AG09309 (cell line): ENCODE measurements around the gene NOC2L.

Experiments used
- DNase-seq: peaks from one replicate; pipeline ENCODE4 v3.0.0-alpha.2; 2010; ENCODE audit warnings: low read depth
- H3K4me3 ChIP-seq: 2 replicates; pipeline ENCODE4 v1.5.1; 2011; ENCODE audit warnings: mild to moderate bottlenecking, low read depth, low read length, moderate library complexity; ENCODE audit not compliant: control insufficient read depth
- CTCF ChIP-seq: IDR thresholded peaks from 2 replicates; pipeline ENCODE4 v1.5.1; 2011; ENCODE audit warnings: mild to moderate bottlenecking, low read depth, low read length, inconsistent platforms; ENCODE audit not compliant: insufficient read depth, control insufficient read depth; ENCODE audit errors: missing control alignments

NOC2L gene

DNA sequence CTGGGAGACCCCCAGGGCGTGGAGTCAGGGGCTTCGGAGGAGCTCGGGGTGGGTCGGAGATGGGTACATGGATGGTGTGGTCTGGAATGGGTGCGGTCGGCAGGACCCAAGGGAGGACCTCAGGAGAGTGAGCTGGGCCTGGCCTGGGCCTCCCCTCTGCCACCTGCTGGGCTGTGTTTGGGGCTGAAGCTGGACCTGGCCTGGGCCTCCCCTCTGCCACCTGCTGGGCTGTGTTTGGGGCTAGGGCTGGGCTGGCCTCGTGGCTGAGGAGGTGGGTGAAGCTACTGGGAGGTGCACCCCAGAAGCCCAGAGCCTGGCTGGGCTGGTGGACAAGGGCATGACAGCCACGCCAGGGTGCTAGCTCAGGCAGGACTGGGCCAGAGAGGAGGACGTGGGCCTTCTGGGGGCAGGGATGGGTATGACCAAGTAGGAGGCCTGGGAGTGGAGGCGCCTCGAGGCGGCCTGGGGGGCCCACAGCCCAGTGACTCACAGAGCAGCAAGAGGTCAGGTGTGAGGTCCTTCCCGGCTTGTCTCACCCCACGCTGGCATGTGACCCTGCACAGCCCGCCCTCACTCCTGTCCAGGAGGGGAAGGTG lies 20.9 kb downstream of the NOC2L start:
- peak; percentile 65 for TF ChIP-seq CTCF
- H3K4me3 ChIP-seq: no peak overlapping the region
- DNase-seq: no peak

DNA sequence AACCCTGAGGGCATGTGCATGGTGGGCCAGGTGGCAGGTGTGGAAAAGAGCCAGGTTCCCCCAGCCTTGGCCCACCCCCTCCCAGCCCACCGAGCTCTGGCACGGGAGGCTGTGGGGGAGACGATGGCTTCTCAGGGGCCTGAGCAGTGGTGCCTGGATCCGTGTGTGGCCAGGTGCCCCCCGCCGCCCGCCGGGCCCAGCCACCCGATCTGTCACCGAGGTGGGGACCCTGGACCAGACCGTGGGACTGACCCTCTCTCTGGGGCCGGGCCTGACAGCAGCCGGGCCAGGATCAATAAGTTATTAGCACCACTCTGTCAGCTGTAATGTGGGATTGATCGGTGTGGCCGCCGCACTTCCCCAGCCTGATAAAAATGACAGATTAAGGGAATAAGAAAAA lies 21.5 kb downstream of the NOC2L start:
- no peak for DNase-seq
- H3K4me3 ChIP-seq: no peak overlapping the region
- no peak for TF ChIP-seq CTCF

DNA sequence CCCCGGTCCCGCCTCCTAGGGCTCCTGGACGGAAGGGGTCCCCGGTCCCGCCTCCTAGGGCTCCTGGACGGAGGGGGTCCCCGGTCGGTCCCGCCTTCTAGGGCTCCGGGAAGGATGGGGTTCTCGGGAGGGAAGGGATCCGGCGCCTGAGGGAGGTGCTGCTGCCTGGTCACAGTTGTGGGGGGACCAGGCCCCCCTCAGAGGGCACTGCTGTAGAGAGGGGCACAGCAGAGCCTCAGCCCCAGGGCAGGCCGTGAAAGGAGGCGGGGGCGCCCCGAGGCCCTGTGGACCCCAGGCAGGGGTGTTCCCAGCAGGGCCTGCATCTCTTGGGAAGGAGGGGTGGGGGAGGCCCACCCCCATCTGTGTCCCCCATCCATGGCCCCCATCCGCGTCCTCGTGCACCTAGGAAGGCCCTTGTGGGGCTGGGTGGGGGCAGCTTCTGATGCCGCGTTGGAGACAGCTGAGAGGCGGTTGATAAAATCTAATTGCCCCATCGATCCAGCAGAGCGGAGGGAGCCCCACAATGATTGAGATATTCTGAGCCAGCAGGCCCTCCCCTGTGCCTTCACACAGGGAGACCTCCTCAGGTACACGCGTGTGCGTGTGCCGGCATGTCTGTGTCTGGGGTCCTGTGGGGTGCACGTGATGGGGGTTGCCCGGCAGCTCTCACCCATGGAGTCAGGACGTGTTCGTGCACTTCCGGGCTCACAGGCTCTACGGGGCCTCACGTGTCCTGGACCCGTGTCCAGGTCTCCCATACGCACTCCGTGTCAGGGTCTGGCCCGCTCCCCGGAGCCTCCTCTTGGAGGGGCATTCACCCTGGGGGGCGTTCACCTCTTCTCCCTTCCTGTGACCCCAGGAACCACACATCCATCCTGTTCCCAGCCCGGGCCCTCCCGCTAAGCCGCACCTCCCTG lies 22.4 kb downstream of the NOC2L start:
- no peak overlapping the region for H3K4me3 ChIP-seq
- no peak for DNase-seq
- no peak for TF ChIP-seq CTCF

- no peak overlapping the region for H3K4me3 ChIP-seq
- DNase-seq: no peak
- no peak for TF ChIP-seq CTCF
These were observed 23.3 kb downstream of the NOC2L start for GRCh38 chr1:935751-936231.

GRCh38 chr1:934991-935750 lies 23.9 kb downstream of the NOC2L start:
- no peak for DNase-seq
- TF ChIP-seq CTCF: no peak
- H3K4me3 ChIP-seq: no peak overlapping the region

DNA sequence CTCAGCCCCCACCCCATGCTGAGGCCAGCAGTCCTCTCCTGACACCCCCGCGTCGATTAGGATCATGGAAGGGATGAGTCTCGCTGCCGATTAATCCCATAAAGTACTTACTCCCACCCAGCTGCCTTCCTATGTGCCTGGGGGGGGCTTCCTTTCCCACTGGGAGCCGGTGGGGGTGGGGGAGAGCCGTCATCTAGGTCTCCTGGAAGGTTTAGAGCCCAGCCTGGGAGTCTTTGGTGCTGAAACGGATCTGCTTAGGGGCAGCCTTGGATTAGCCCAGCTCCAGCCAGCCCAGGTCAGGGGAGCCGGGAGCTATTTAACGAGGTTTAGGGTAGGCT lies 25.5 kb downstream of the NOC2L start:
- TF ChIP-seq CTCF: no peak
- no peak overlapping the region for H3K4me3 ChIP-seq
- no peak for DNase-seq
